Measurements from ENCODE around the gene FMR1NB. TPM values are rescaled to one million over a fixed set of nuclear protein-coding genes. Genes with fewer than 3 reads are reported as not detected.

The FMR1NB gene
- total RNA-seq, 1 experiment from 2014 or later: not detected

- no peak overlapping the region for H3K27ac Mint-ChIP-seq
These were observed 18.7 kb upstream of the FMR1NB start for GRCh38 chrX:147962476-147962875.

More at GRCh38 chrX:147962476-147962875, 18.7 kb upstream of the FMR1NB start:
- Histone ChIP-seq H2BK120ac (ENCODE audit: low read depth, low read length, poor library complexity, severe bottlenecking) (no peak overlapping the region), H3T11ph (ENCODE audit: low read length) (no peak overlapping the region), H3K56ac (ENCODE audit: insufficient read length, low read depth, low read length) (no peak overlapping the region), H2AK5ac (ENCODE audit: insufficient read length, low read length) (no peak overlapping the region), H3K79me2 (ENCODE audit: insufficient read depth, low read length) (no peaks in the 10 kb centered on the region), H3K23me2 (ENCODE audit: insufficient read length, low read depth, low read length, poor library complexity, severe bottlenecking) (no peaks in the 10 kb centered on the region), H4K8ac (replicated peaks; ENCODE audit: insufficient read length, low read depth, low read length) (no peak overlapping the region), H3K79me1 (ENCODE audit: insufficient read depth, low read depth, low read length, poor library complexity, severe bottlenecking) (no peaks in the 10 kb centered on the region), H3K4me2 (ENCODE audit: insufficient read depth, insufficient read length, low read length) (no peak overlapping the region), H2BK15ac (ENCODE audit: low read depth, low read length) (no peak overlapping the region), H3K27ac (ENCODE audit: insufficient read length, low read depth, low read length) (no peak overlapping the region), H3K18ac (ENCODE audit: insufficient read length, low read depth, low read length) (no peak overlapping the region), H4K91ac (ENCODE audit: insufficient read length, low read depth, low read length) (no peak overlapping the region), H3K14ac (ENCODE audit: insufficient read depth, low read length) (no peak overlapping the region), H3K23ac (ENCODE audit: insufficient read length, low read depth, low read length) (no peak overlapping the region), H2AFZ (ENCODE audit: low read length) (no peak overlapping the region), H3K4me1 (ENCODE audit: insufficient read depth, low read length) (no peaks in the 10 kb centered on the region), H3K9me3 (ENCODE audit: control insufficient read depth, low read depth, low read length) (peaks cover 24% of the 10 kb centered on the region), H3K9ac (ENCODE audit: extremely low read depth, insufficient read length, low read length) (no peak overlapping the region), H2BK12ac (ENCODE audit: insufficient read length, low read depth, low read length) (no peak overlapping the region), H3K27me3 (ENCODE audit: insufficient read depth, low read length) (no peaks in the 10 kb centered on the region), H2BK20ac (ENCODE audit: low read depth, low read length, poor library complexity, severe bottlenecking) (no peak overlapping the region), H3K4ac (ENCODE audit: low read depth, low read length) (no peak overlapping the region), H4K20me1 (ENCODE audit: control insufficient read depth, insufficient read depth, insufficient read length) (no peaks in the 10 kb centered on the region), H2BK5ac (ENCODE audit: insufficient read length, low read length) (no peak overlapping the region), H4K5ac (ENCODE audit: insufficient read length, low read depth, low read length) (no peak overlapping the region)
- no peak for TF ChIP-seq CTCF (conservative IDR thresholded peaks at IDR 0.05)
- Mint-ChIP-seq H3K27me3 (ENCODE audit: low read depth) (no peaks in the 10 kb centered on the region; the same call in 1 of the 2 replicates), H3K36me3 (ENCODE audit: insufficient read depth in 1 of 3, low read depth in 3 of 3) (no peaks in the 10 kb centered on the region; a peak in 2 of 7 replicates), H3K9me3 (peaks cover 68 to 70% of the 10 kb centered on the region in 2 experiments), H3K4me1 (no peaks in the 10 kb centered on the region), H3K4me3 (no peak overlapping the region)
- DNase-seq: no peak
- WGBS (ENCODE audit: extremely low coverage, insufficient read length, low lambda C conversion rate): no CpG with 5 or more reads among the region's 1 CpG

Data from H9 (cell line).